Panc1 (cell line): ENCODE data around the gene JSRP1.

Source experiments
- CTCF ChIP-seq: fragments of 450-650 bp; IDR thresholded peaks from 2 replicates; pipeline ENCODE4 v1.5.1; 2017; ENCODE audit warnings: mild to moderate bottlenecking
- REST ChIP-seq, 2 experiments: IDR thresholded peaks; 2 replicates each; pipeline ENCODE4 v1.6.1; 2011 to 2012; ENCODE audit warnings: low read depth in 2 of 2, control low read depth in 1 of 2, low read length in 1 of 2, mild to moderate bottlenecking in 1 of 2, moderate library complexity in 1 of 2; ENCODE audit not compliant: insufficient read depth in 1 of 2
- SIN3A ChIP-seq: IDR thresholded peaks from 2 replicates; pipeline ENCODE4 v1.6.1; 2012; ENCODE audit warnings: low read depth, mild to moderate bottlenecking, low read length, moderate library complexity, borderline replicate concordance; ENCODE audit not compliant: insufficient read depth

- no peak for TF ChIP-seq SIN3A
- no peak for TF ChIP-seq REST (IDR thresholded peaks at IDR 0.05; ENCODE audit: insufficient read depth in 1 of 2, low read depth in 2 of 2, low read length in 1 of 2)
- TF ChIP-seq CTCF, result no peak
Observed at GRCh38 chr19:2228157-2229030, 27.8 kb downstream of the JSRP1 start.
